Caco-2 (cell line): Measurements from ENCODE around the gene GDPD1. TPM values are rescaled to one million over a fixed set of nuclear protein-coding genes. Genes with fewer than 3 reads are reported as not detected.
"Not testable (repeated sequence)": the region's sequence is repeated elsewhere in the genome, so short reads cannot be mapped to it uniquely, and the experiment has no call there.

Experiments
- BruUV-seq: library from RNA; stranded (reverse); fragments of 400-500 nt; replicated peaks from 2 replicates; lab custom pipeline; 2021; lab: Mats Ljungman, UMichigan
- CTCF ChIA-PET: fragments of 300-600 bp; sonication (Branson Sonifier 250); formaldehyde crosslinking; loops from one replicate; lab custom pipeline; 2022; ENCODE audit warnings: antibody characterized with exemption; lab: Charles Lee
- POLR2A ChIA-PET: fragments of 300-600 bp; sonication (Branson Sonifier 250); formaldehyde crosslinking; loops from one replicate; lab custom pipeline; 2022; ENCODE audit warnings: antibody characterized with exemption; lab: Charles Lee
- DNase-seq, 2 experiments: peaks; one replicate each; pipeline versions ENCODE4 v3.0.0 to v3.0.0-alpha.2; 2020 to 2022
- H3K27me3 ChIP-seq: replicated peaks from 2 replicates; pipeline ENCODE4 v1.6.0; 2011; ENCODE audit warnings: low read length; ENCODE audit not compliant: control insufficient read depth, insufficient read depth
- H3K36me3 ChIP-seq: 2 replicates; pipeline ENCODE4 v1.5.1; 2011; ENCODE audit warnings: low read length; ENCODE audit not compliant: control insufficient read depth, insufficient read depth
- H3K4me1 ChIP-seq: fragments of 250-450 bp; sonication (Bioruptor Pico); 2 replicates; pipeline ENCODE4 v1.5.1; 2020; ENCODE audit warnings: mild to moderate bottlenecking
- H3K4me3 ChIP-seq: 2 replicates; pipeline ENCODE4 v1.5.1; 2011; ENCODE audit warnings: low read depth, mild to moderate bottlenecking, control low read depth, low read length
- H3K9me3 ChIP-seq: fragments of 250-450 bp; sonication (Bioruptor Pico); 2 replicates; pipeline ENCODE4 v1.5.1; 2020; ENCODE audit warnings: mild to moderate bottlenecking, moderate library complexity
- H3K27ac Mint-ChIP-seq: one replicate; pipeline ENCODE4 v1.8.0; 2022; ENCODE audit warnings: mixed read lengths; ENCODE audit not compliant: unreplicated experiment
- H3K27me3 Mint-ChIP-seq: one replicate; pipeline ENCODE4 v1.8.0; 2022; ENCODE audit warnings: mixed read lengths; ENCODE audit not compliant: insufficient read depth, unreplicated experiment
- H3K36me3 Mint-ChIP-seq: one replicate; pipeline ENCODE4 v1.8.0; 2022; ENCODE audit warnings: mild to moderate bottlenecking, mixed read lengths; ENCODE audit not compliant: insufficient read depth, unreplicated experiment
- H3K4me1 Mint-ChIP-seq: one replicate; pipeline ENCODE4 v1.8.0; 2022; ENCODE audit warnings: low read depth, mixed read lengths; ENCODE audit not compliant: unreplicated experiment
- H3K4me3 Mint-ChIP-seq: one replicate; pipeline ENCODE4 v1.8.0; 2022; ENCODE audit warnings: mild to moderate bottlenecking, moderate library complexity, mixed read lengths; ENCODE audit not compliant: unreplicated experiment
- H3K9me3 Mint-ChIP-seq: one replicate; pipeline ENCODE4 v1.8.0; 2022; ENCODE audit warnings: mixed read lengths; ENCODE audit not compliant: unreplicated experiment
- intact Hi-C: fragments of 100-400 bp; cut with micrococcal nuclease; formaldehyde crosslinking; loops from one replicate; pipeline ENCODE4 v1.10.0; 2022; ENCODE audit not compliant: unreplicated experiment
- total RNA-seq: library from RNA; stranded (reverse); gene quantifications from 2 replicates; pipeline ENCODE4 v1.2.3, GENCODE V29; 2022
- TF ChIP-seq, protein P1 (sequence below), 2 experiments: fragments of 200-600 bp in 1 of 2; IDR thresholded peaks; 1 replicate in 1 of 2; 2 replicates in 1 of 2; pipeline versions ENCODE4 v1.5.1 to v1.8.0; 2011 to 2022; ENCODE audit warnings: antibody characterized with exemption in 1 of 2, control low read depth in 1 of 2, inconsistent platforms in 1 of 2, low read depth in 1 of 2, low read length in 1 of 2, mild to moderate bottlenecking in 1 of 2, moderate library complexity in 1 of 2; ENCODE audit not compliant: insufficient read depth in 1 of 2, severe bottlenecking in 1 of 2, unreplicated experiment in 1 of 2

The GDPD1 gene
- total RNA-seq, 1 experiment from 2014 or later, result 1.2 TPM

GRCh38 chr17:59219992-59220327 is 351 bp upstream of the GDPD1 start:
- ChIA-PET POLR2A (interaction anchor here (0.5 to 1.7 kb wide), 3 partner anchors 10 to 65 kb away, joined by 3 to 21 read pairs (median 5); partner anchors contain the start of genes PRR11, SKA2 and SMG8), CTCF (interaction anchor here (0.6 to 2.0 kb wide), 7 partner anchors 10 to 267 kb away, joined by 3 to 7 read pairs (median 3); partner anchors contain the start of genes PRR11, SKA2 and SMG8)
- no peak for DNase-seq
- Mint-ChIP-seq H3K9me3 (no peaks in the 10 kb centered on the region), H3K4me3 (peak overlapping the region; percentile 95), H3K36me3 (peaks cover 13% of the 10 kb centered on the region), H3K4me1 (no peaks in the 10 kb centered on the region), H3K27ac (peak overlapping the region; percentile 88), H3K27me3 (no peaks in the 10 kb centered on the region)
- no peaks in the 10 kb centered on the region for H3K27me3 ChIP-seq
- intact Hi-C loops, result loop anchor here (1.0 to 10.0 kb wide), 4 partner anchors 71 to 705 kb away; partner anchors contain the start of gene MTMR4
- TF ChIP-seq, protein P1, sequence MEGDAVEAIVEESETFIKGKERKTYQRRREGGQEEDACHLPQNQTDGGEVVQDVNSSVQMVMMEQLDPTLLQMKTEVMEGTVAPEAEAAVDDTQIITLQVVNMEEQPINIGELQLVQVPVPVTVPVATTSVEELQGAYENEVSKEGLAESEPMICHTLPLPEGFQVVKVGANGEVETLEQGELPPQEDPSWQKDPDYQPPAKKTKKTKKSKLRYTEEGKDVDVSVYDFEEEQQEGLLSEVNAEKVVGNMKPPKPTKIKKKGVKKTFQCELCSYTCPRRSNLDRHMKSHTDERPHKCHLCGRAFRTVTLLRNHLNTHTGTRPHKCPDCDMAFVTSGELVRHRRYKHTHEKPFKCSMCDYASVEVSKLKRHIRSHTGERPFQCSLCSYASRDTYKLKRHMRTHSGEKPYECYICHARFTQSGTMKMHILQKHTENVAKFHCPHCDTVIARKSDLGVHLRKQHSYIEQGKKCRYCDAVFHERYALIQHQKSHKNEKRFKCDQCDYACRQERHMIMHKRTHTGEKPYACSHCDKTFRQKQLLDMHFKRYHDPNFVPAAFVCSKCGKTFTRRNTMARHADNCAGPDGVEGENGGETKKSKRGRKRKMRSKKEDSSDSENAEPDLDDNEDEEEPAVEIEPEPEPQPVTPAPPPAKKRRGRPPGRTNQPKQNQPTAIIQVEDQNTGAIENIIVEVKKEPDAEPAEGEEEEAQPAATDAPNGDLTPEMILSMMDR (IDR thresholded peaks at IDR 0.05; ENCODE audit: insufficient read depth in 1 of 2, low read depth in 1 of 2, low read length in 1 of 2, severe bottlenecking in 1 of 2, unreplicated experiment in 1 of 2), result no peak
- no TSS peak for BruUV-seq
- H3K4me3 ChIP-seq, result peak overlapping the region; percentile 44
- no peaks in the 10 kb centered on the region for H3K36me3 ChIP-seq
- H3K4me1 ChIP-seq, result no peaks in the 10 kb centered on the region
- no peaks in the 10 kb centered on the region for H3K9me3 ChIP-seq

GRCh38 chr17:59221159-59221847 is 992 bp downstream of the GDPD1 start:
- POLR2A ChIA-PET, result interaction anchor here (1.7 kb wide), 1 partner anchor 66 kb away, joined by 21 read pairs; the partner anchor contains the start of genes PRR11 and SKA2
- intact Hi-C loops, result loop anchor here (2.0 to 10.0 kb wide), 3 partner anchors 69 to 707 kb away; partner anchors contain the start of gene MTMR4
- TSS peak; percentile 25 for BruUV-seq
- Mint-ChIP-seq H3K27me3 (no peaks in the 10 kb centered on the region), H3K36me3 (peaks cover 13% of the 10 kb centered on the region), H3K27ac (peak overlapping the region; percentile 88), H3K4me3 (peak overlapping the region; percentile 95), H3K4me1 (no peaks in the 10 kb centered on the region), H3K9me3 (no peaks in the 10 kb centered on the region)
- no peaks in the 10 kb centered on the region for H3K4me1 ChIP-seq
- no peaks in the 10 kb centered on the region for H3K9me3 ChIP-seq
- H3K36me3 ChIP-seq, result no peaks in the 10 kb centered on the region
- TF ChIP-seq, protein P1 (IDR thresholded peaks at IDR 0.05; ENCODE audit: insufficient read depth in 1 of 2, low read depth in 1 of 2, low read length in 1 of 2, severe bottlenecking in 1 of 2, unreplicated experiment in 1 of 2), result no peak
- no peaks in the 10 kb centered on the region for H3K27me3 ChIP-seq
- peak overlapping the region; percentile 51 for H3K4me3 ChIP-seq
- CTCF ChIA-PET, result interaction anchor here (1.6 to 2.0 kb wide), 2 partner anchors 90 to 108 kb away, joined by 5 to 7 read pairs; no protein-coding TSS in a partner anchor
- no peak for DNase-seq

- H3K27me3 Mint-ChIP-seq, result no peaks in the 10 kb centered on the region
- H3K27ac Mint-ChIP-seq, result no peak overlapping the region
- H3K27me3 ChIP-seq, result no peaks in the 10 kb centered on the region
- no peaks in the 10 kb centered on the region for H3K9me3 ChIP-seq
- peaks cover 13% of the 10 kb centered on the region for H3K36me3 Mint-ChIP-seq
- no peaks in the 10 kb centered on the region for H3K9me3 Mint-ChIP-seq
- intact Hi-C loops, result loop anchor here (10.0 kb wide), 1 partner anchor 709 kb away; the partner anchor contains the start of gene MTMR4
- H3K4me1 Mint-ChIP-seq, result no peaks in the 10 kb centered on the region
- DNase-seq, result no peak
- no peaks in the 10 kb centered on the region for H3K36me3 ChIP-seq
- BruUV-seq, result no TSS peak
- no peaks in the 10 kb centered on the region for H3K4me1 ChIP-seq
- no peak overlapping the region for H3K4me3 Mint-ChIP-seq
- POLR2A ChIA-PET, result no interaction called here
- CTCF ChIA-PET, result no interaction called here
- TF ChIP-seq, protein P1 (IDR thresholded peaks at IDR 0.05; ENCODE audit: insufficient read depth in 1 of 2, low read depth in 1 of 2, low read length in 1 of 2, severe bottlenecking in 1 of 2, unreplicated experiment in 1 of 2), result no peak
- no peak overlapping the region for H3K4me3 ChIP-seq
These were observed 3.5 kb downstream of the GDPD1 start for GRCh38 chr17:59223813-59224212.

- H3K27me3 Mint-ChIP-seq, H3K4me1 Mint-ChIP-seq, BruUV-seq, H3K4me3 Mint-ChIP-seq, H3K9me3 Mint-ChIP-seq, H3K36me3 ChIP-seq, H3K4me1 ChIP-seq, H3K9me3 ChIP-seq, H3K27me3 ChIP-seq, H3K27ac Mint-ChIP-seq, H3K36me3 Mint-ChIP-seq, DNase-seq, H3K4me3 ChIP-seq: not testable (repeated sequence)
- ChIA-PET CTCF (interaction anchor here (0.6 kb wide), 1 partner anchor 1535 kb away, joined by 11 read pairs; no protein-coding TSS in a partner anchor), POLR2A (interaction anchor here (0.6 kb wide), 1 partner anchor 455 kb away, joined by 3 read pairs; no protein-coding TSS in a partner anchor)
- intact Hi-C loops, result loop anchor here (10.0 kb wide), 1 partner anchor 714 kb away; the partner anchor contains the start of gene MTMR4
These were observed 8.3 kb downstream of the GDPD1 start for GRCh38 chr17:59228588-59228987.
